SU-DHL-6 (cell line): ENCODE measurements around the gene PLXDC1.

ENCODE experiments used
- H2AFZ ChIP-seq: fragments of 200-600 bp; sonication (generic); 2 replicates; pipeline ENCODE4 v1.6.1; 2014; ENCODE audit warnings: low read depth, mild to moderate bottlenecking, moderate library complexity, mixed read lengths, antibody characterized with exemption, low read length; ENCODE audit not compliant: severe bottlenecking
- H3F3A ChIP-seq: fragments of 200-600 bp; shearing (Covaris generic); 2 replicates; pipeline ENCODE4 v1.6.0; 2016; ENCODE audit warnings: antibody characterized with exemption, mild to moderate bottlenecking; ENCODE audit not compliant: insufficient read depth
- H3K27ac ChIP-seq: fragments of 200-600 bp; sonication (generic); 2 replicates; pipeline ENCODE4 v1.5.1; 2016; ENCODE audit warnings: low read depth, mild to moderate bottlenecking, low read length, moderate library complexity, mixed read lengths
- H3K27me3 ChIP-seq: fragments of 200-600 bp; sonication (generic), shearing (Covaris generic); 2 replicates; pipeline ENCODE4 v1.6.0; 2014; ENCODE audit warnings: mild to moderate bottlenecking, low read length
- H3K36me3 ChIP-seq: fragments of 200-600 bp; sonication (generic); 2 replicates; pipeline ENCODE4 v1.6.1; 2014; ENCODE audit warnings: mild to moderate bottlenecking, low read length, mixed read lengths
- H3K4me2 ChIP-seq: fragments of 300-600, 200-600 bp; shearing (Covaris generic), sonication (generic); 2 replicates; pipeline ENCODE4 v1.6.0; 2014; ENCODE audit warnings: low read length, low read depth, mild to moderate bottlenecking; ENCODE audit not compliant: poor library complexity, severe bottlenecking
- H3K4me3 ChIP-seq: fragments of 200-600 bp; sonication (generic); 2 replicates; pipeline ENCODE4 v1.5.1; 2014; ENCODE audit warnings: antibody characterized with exemption, low read length, mild to moderate bottlenecking, mixed read lengths; ENCODE audit not compliant: insufficient read depth, poor library complexity, severe bottlenecking
- H3K79me2 ChIP-seq: fragments of 200-600 bp; sonication (generic); 2 replicates; pipeline ENCODE4 v1.6.1; 2014; ENCODE audit warnings: mild to moderate bottlenecking, low read length, moderate library complexity; ENCODE audit not compliant: insufficient read depth
- H3K9ac ChIP-seq: fragments of 200-600 bp; sonication (generic); 2 replicates; pipeline ENCODE4 v1.7.0; 2014; ENCODE audit warnings: mild to moderate bottlenecking, low read length
- H3K9me2 ChIP-seq: fragments of 200-600 bp; sonication (generic); replicated peaks from 2 replicates; pipeline ENCODE4 v1.6.1; 2014; ENCODE audit warnings: low read length; ENCODE audit not compliant: insufficient read depth
- H3K9me3 ChIP-seq: fragments of 200-600 bp; sonication (generic); 2 replicates; pipeline ENCODE4 v1.6.1; 2014; ENCODE audit warnings: low read length, mixed read lengths; ENCODE audit not compliant: insufficient read depth
- H4K20me1 ChIP-seq: fragments of 200-600 bp; sonication (generic); 2 replicates; pipeline ENCODE4 v1.6.1; 2014; ENCODE audit warnings: low read depth, mild to moderate bottlenecking, antibody characterized with exemption, low read length, moderate library complexity, mixed read lengths
- CTCF ChIP-seq: fragments of 200-600 bp; sonication (generic); IDR thresholded peaks from one replicate; pipeline ENCODE4 v1.5.1; 2017; ENCODE audit warnings: antibody characterized with exemption, mild to moderate bottlenecking, low read length, moderate library complexity; ENCODE audit not compliant: insufficient read depth, poor library complexity, severe bottlenecking
- EZH2phosphoT487 ChIP-seq: fragments of 200-600 bp; sonication (generic), shearing (Covaris generic); conservative IDR thresholded peaks from 2 replicates; pipeline ENCODE4 v1.6.1; 2018; ENCODE audit warnings: mild to moderate bottlenecking, antibody characterized with exemption, low read length, moderate library complexity, mixed read lengths

The PLXDC1 gene

GRCh38 chr17:39150795-39151149 lies 665 bp downstream of the PLXDC1 start:
- no peak overlapping the region for H3K4me3 ChIP-seq
- H3K4me2 ChIP-seq = no peak overlapping the region
- H3K9me2 ChIP-seq = no peaks in the 10 kb centered on the region

GRCh38 chr17:39150104-39150634 lies 1.3 kb downstream of the PLXDC1 start:
- Histone ChIP-seq H3K4me2 (no peak overlapping the region), H3F3A (no peaks in the 10 kb centered on the region), H3K79me2 (no peaks in the 10 kb centered on the region), H3K9me2 (no peaks in the 10 kb centered on the region), H3K4me3 (no peak overlapping the region), H2AFZ (no peak overlapping the region), H3K27ac (no peak overlapping the region), H3K9me3 (no peaks in the 10 kb centered on the region), H4K20me1 (no peaks in the 10 kb centered on the region), H3K9ac (no peak overlapping the region), H3K36me3 (no peaks in the 10 kb centered on the region), H3K27me3 (no peaks in the 10 kb centered on the region)
- no peak for TF ChIP-seq EZH2phosphoT487
- no peak for TF ChIP-seq CTCF

More at GRCh38 chr17:39150795-39151149, 665 bp downstream of the PLXDC1 start:
- Histone ChIP-seq H3F3A (no peaks in the 10 kb centered on the region), H2AFZ (no peak overlapping the region), H4K20me1 (no peaks in the 10 kb centered on the region), H3K79me2 (no peaks in the 10 kb centered on the region), H3K9ac (no peak overlapping the region), H3K36me3 (no peaks in the 10 kb centered on the region), H3K27ac (no peak overlapping the region), H3K27me3 (no peaks in the 10 kb centered on the region), H3K9me3 (no peaks in the 10 kb centered on the region)
- no peak for TF ChIP-seq EZH2phosphoT487
- no peak for TF ChIP-seq CTCF

- Histone ChIP-seq H3K9me3 (no peaks in the 10 kb centered on the region), H2AFZ (no peak overlapping the region), H3F3A (no peaks in the 10 kb centered on the region), H3K79me2 (no peaks in the 10 kb centered on the region), H3K27ac (no peak overlapping the region), H3K4me3 (no peak overlapping the region), H3K4me2 (no peak overlapping the region), H3K9me2 (no peaks in the 10 kb centered on the region), H3K27me3 (no peaks in the 10 kb centered on the region), H3K36me3 (no peaks in the 10 kb centered on the region), H3K9ac (no peak overlapping the region), H4K20me1 (no peaks in the 10 kb centered on the region)
- TF ChIP-seq CTCF = no peak
- TF ChIP-seq EZH2phosphoT487 = no peak
Observed at GRCh38 chr17:39147221-39148185, 3.9 kb downstream of the PLXDC1 start.
